Vagina (tissue), 2 donors: ENCODE data around the gene AKR1C2.
"Not testable (repeated sequence)": the region's sequence is repeated elsewhere in the genome, so short reads cannot be mapped to it uniquely, and the experiment has no call there.

Experiments
- POLR2A ChIP-seq, 2 donors: fragments of 450-650 bp; IDR thresholded peaks; one replicate each; pipeline ENCODE4 v1.6.1; 2017; ENCODE audit warnings: antibody characterized with exemption in 2 of 2, mild to moderate bottlenecking in 2 of 2, moderate library complexity in 2 of 2
- TF ChIP-seq, protein P1 (sequence below), 3 experiments: fragments of 450-650 bp in 2 of 3; fragments of 200-600 bp in 1 of 3; sonication (generic) in 1 of 3; IDR thresholded peaks; one replicate each; pipeline ENCODE4 v1.5.1; 2017 to 2019; ENCODE audit warnings: antibody characterized with exemption in 3 of 3, mild to moderate bottlenecking in 2 of 3, moderate library complexity in 2 of 3

DNA sequence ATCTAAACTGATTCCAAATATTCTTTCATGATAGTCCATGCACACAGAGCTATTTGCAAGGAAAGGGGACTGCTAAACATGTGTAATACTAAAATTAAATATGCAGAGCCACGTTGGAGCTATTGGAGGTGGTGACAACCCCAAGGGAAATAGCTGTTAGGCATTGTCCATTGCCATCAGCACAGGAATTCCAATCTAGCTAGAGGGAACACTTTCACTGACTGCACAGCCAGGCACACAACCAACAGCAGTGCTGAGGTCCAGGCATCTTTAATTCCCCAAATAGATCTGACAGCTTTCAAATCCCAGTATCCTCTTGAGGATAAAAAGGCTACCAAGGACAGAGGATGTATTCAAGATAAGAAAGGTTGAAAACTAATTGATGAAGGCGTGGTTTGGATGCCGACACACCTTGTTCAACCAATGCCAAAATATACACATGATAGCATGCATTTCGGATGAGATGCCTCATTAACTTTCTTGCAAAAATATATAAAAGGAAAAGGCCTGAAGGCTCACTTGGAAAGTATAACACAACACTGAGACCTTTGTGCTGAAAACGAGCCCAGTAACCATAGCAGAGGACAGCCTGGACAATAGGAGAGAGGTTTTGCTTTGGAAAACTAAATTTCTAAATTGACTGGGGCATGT is 52.0 kb downstream of the AKR1C2 start:
- TF ChIP-seq, protein P1, sequence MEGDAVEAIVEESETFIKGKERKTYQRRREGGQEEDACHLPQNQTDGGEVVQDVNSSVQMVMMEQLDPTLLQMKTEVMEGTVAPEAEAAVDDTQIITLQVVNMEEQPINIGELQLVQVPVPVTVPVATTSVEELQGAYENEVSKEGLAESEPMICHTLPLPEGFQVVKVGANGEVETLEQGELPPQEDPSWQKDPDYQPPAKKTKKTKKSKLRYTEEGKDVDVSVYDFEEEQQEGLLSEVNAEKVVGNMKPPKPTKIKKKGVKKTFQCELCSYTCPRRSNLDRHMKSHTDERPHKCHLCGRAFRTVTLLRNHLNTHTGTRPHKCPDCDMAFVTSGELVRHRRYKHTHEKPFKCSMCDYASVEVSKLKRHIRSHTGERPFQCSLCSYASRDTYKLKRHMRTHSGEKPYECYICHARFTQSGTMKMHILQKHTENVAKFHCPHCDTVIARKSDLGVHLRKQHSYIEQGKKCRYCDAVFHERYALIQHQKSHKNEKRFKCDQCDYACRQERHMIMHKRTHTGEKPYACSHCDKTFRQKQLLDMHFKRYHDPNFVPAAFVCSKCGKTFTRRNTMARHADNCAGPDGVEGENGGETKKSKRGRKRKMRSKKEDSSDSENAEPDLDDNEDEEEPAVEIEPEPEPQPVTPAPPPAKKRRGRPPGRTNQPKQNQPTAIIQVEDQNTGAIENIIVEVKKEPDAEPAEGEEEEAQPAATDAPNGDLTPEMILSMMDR (IDR thresholded peaks at IDR 0.05), result not testable (repeated sequence)
- not testable (repeated sequence) for TF ChIP-seq POLR2A (IDR thresholded peaks at IDR 0.05)
